Measurements from ENCODE around the gene NDUFS6.

Gene NDUFS6

GRCh38 chr5:1827025-1827885 lies 26.0 kb downstream of the NDUFS6 start:
- TF ChIP-seq PAX5 (IDR thresholded peaks at IDR 0.05; ENCODE audit: insufficient read depth, low read length, severe bottlenecking) (no peak), POLR2A (IDR thresholded peaks at IDR 0.05; ENCODE audit: low read depth, low read length) (no peak), POU2F2 (IDR thresholded peaks at IDR 0.05; ENCODE audit: low read depth, low read length) (no peak), SPI1 (IDR thresholded peaks at IDR 0.05; ENCODE audit: low read depth, low read length) (no peak), TAF1 (IDR thresholded peaks at IDR 0.05; ENCODE audit: low read depth, low read length) (no peak), POLR2AphosphoS5 (IDR thresholded peaks at IDR 0.05; ENCODE audit: low read depth, low read length) (no peak)
- no peak for FAIRE-seq

DNA sequence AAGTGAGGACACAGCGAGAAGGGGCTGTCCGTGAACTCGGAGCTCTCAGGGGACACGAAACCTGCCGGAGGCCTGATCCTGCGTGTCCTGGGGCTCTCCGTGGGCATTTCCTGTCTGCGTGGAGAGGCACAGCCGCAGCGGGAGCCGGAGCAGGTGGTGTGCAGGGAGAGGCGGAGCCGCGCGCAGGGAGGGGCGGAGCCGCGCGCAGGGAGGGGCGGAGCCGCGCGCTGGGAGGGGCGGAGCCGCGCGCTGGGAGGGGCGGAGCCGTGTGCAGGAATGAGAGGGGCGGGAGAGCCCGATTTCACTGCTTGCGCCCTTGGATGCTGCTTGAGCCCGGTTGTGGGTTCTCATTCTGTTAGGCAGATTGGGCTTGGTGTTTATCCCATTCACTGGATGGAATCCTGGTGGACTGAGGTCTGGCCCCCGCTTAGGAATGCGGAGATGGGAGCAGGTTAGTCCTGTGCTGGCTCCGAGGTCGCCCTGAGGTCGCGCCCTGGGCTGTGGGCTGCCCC lies 26.7 kb downstream of the NDUFS6 start:
- DNase-seq (ENCODE audit: insufficient read length, low spot score), result no peak
- TF ChIP-seq POLR2AphosphoS5 (IDR thresholded peaks at IDR 0.05; ENCODE audit: low read depth, low read length), result no peak
- no peak for TF ChIP-seq TAF1 (IDR thresholded peaks at IDR 0.05; ENCODE audit: low read depth, low read length)
- no peak for TF ChIP-seq SPI1 (IDR thresholded peaks at IDR 0.05; ENCODE audit: low read depth, low read length)
- no peak for TF ChIP-seq POU2F2 (IDR thresholded peaks at IDR 0.05; ENCODE audit: low read depth, low read length)
- TF ChIP-seq PAX5 (IDR thresholded peaks at IDR 0.05; ENCODE audit: insufficient read depth, low read length, severe bottlenecking), result no peak
- no peak for TF ChIP-seq POLR2A (IDR thresholded peaks at IDR 0.05; ENCODE audit: low read depth, low read length)
- FAIRE-seq, result no peak

More at GRCh38 chr5:1827025-1827885, 26.0 kb downstream of the NDUFS6 start:
- no peak for DNase-seq (ENCODE audit: insufficient read length, low spot score)

- FAIRE-seq (no peak), DNase-seq (ENCODE audit: insufficient read length, low spot score) (no peak)
- TF ChIP-seq TAF1 (IDR thresholded peaks at IDR 0.05; ENCODE audit: low read depth, low read length), result no peak
- no peak for TF ChIP-seq POU2F2 (IDR thresholded peaks at IDR 0.05; ENCODE audit: low read depth, low read length)
- no peak for TF ChIP-seq POLR2AphosphoS5 (IDR thresholded peaks at IDR 0.05; ENCODE audit: low read depth, low read length)
- TF ChIP-seq SPI1 (IDR thresholded peaks at IDR 0.05; ENCODE audit: low read depth, low read length), result no peak
- no peak for TF ChIP-seq PAX5 (IDR thresholded peaks at IDR 0.05; ENCODE audit: insufficient read depth, low read length, severe bottlenecking)
- TF ChIP-seq POLR2A (IDR thresholded peaks at IDR 0.05; ENCODE audit: low read depth, low read length), result no peak
Measured at GRCh38 chr5:1830571-1831228, 29.5 kb downstream of the NDUFS6 start.

DNA sequence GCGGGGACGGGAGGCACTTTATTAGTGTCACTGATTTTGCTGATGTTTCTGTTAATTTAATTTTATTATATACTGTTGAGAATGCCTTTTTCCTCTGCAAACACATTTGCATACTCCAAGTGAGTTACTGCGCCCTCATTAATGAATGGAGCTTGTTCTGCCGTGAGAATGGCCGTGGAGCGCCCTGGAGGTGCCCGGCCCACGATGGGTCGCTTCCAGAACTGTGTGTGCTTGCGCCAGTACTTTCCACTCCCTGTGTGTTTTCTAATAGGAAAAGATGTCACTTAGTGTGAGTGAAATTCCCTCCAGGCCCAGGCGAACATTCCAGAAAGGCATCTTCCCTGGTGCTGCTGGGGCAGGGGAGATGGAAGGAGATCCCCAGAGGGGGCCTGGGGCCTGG lies 30.1 kb downstream of the NDUFS6 start:
- no peak for TF ChIP-seq POU2F2 (IDR thresholded peaks at IDR 0.05; ENCODE audit: low read depth, low read length)
- no peak for TF ChIP-seq POLR2AphosphoS5 (IDR thresholded peaks at IDR 0.05; ENCODE audit: low read depth, low read length)
- no peak for TF ChIP-seq TAF1 (IDR thresholded peaks at IDR 0.05; ENCODE audit: low read depth, low read length)
- no peak for TF ChIP-seq PAX5 (IDR thresholded peaks at IDR 0.05; ENCODE audit: insufficient read depth, low read length, severe bottlenecking)
- TF ChIP-seq POLR2A (IDR thresholded peaks at IDR 0.05; ENCODE audit: low read depth, low read length), result no peak
- TF ChIP-seq SPI1 (IDR thresholded peaks at IDR 0.05; ENCODE audit: low read depth, low read length), result no peak
- FAIRE-seq (no peak), DNase-seq (ENCODE audit: insufficient read length, low spot score) (no peak)

DNA sequence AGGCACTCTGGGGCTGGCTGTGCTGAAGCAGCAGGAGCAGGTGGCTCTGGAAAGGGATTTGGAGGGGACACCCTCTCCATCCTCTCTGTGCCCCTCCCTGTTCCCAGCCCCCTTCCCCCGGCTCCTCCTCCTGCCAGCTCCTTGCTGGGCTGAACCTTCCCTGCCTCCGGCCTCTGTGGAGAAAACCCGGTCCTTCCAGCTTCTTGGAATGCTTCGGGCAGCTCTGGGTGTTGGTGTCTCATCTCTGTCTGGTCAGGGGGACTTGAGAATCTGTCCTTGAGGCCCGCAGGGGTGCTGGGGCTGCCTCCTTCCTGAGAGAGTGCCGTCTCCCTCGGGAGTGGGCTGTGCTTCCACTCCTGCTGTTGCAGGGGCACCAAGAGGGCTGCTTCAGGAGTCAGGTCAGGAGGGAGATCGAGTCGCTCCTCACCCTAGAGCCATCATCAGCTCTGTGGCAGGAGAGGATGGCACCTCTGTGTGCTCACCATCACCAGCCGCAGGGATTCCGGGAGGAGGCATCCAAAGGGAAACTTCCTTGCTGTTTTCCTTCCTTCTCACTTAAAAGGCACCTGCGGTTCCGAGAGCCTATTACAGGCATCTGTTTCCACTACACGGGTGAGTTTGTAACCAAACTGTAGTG lies 30.6 kb downstream of the NDUFS6 start:
- TF ChIP-seq PAX5 (IDR thresholded peaks at IDR 0.05; ENCODE audit: insufficient read depth, low read length, severe bottlenecking), result no peak
- DNase-seq (ENCODE audit: insufficient read length, low spot score), result no peak

DNA sequence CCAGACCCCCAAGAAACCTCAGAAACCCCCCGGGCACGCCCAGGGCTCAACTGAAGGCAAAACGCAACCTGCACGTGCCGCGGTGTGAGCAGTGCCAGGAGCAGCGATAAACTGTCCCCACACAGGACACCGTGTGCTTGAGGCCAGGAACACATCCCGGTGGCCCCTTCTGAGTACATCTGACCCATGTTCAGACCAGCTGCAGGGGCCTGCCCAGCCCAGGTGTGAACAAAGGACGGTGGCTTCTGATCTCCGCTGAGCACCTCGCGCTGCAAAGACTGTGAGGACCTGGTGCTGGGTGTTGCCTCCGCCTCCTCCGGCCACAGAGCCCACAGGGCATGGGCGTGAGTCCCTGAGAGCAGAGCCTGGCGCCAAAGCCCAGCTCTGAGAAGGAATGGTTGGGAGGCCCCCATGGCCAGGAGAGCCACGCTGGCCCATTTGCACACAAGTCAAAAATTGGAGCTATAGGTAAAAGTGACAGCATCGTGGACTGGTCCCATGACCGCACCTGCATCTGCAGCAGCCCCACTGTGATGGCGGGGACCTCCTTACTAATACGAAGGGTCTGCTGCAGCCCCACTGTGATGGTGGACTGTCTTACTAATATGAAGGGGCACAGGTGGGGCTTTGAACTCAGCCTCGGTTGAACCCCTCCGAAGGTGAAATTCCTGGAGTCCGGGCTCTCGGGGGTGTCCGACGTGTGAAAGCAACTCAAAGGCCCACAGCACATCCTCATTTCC lies 31.5 kb downstream of the NDUFS6 start:
- DNase-seq (ENCODE audit: insufficient read length, low spot score) (no peak), FAIRE-seq (no peak)
- TF ChIP-seq PAX5 (IDR thresholded peaks at IDR 0.05; ENCODE audit: insufficient read depth, low read length, severe bottlenecking) (no peak), TAF1 (IDR thresholded peaks at IDR 0.05; ENCODE audit: low read depth, low read length) (no peak), POLR2A (IDR thresholded peaks at IDR 0.05; ENCODE audit: low read depth, low read length) (no peak), SPI1 (IDR thresholded peaks at IDR 0.05; ENCODE audit: low read depth, low read length) (no peak)

More for the DNA sequence above, 30.6 kb downstream of the NDUFS6 start:
- FAIRE-seq, result no peak

GRCh38 chr5:1833264-1834021 lies 32.2 kb downstream of the NDUFS6 start:
- FAIRE-seq (no peak), DNase-seq (ENCODE audit: insufficient read length, low spot score) (no peak)
- TF ChIP-seq SPI1 (IDR thresholded peaks at IDR 0.05; ENCODE audit: low read depth, low read length) (no peak), POLR2A (IDR thresholded peaks at IDR 0.05; ENCODE audit: low read depth, low read length) (no peak), POU2F2 (IDR thresholded peaks at IDR 0.05; ENCODE audit: low read depth, low read length) (no peak)

DNA sequence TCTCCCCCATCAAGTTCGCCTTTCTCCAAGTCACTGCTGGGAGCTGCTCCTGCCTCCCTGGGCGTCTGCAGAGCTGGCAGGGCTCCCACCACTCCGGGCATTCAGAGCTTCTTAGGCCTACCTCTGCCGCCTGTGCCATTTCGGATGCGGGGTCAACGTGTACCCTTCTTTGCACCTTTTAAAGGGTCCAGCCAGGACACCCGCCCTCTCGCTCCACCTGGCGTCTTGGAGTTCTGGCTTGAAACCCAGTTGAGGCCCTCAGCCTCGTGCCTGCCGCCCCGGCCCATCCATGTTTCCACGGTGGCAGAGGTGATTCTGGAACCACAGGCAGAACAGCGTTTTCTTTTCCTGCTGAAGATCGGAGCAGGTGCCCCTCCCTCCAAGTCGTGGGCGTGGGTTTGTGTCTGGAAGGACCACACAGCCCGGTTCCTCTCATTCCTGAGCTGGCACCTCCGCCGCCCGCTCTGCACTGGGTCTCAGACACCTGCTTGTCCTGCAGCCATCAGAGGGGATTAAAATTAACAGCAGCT lies 32.9 kb downstream of the NDUFS6 start:
- FAIRE-seq (no peak), DNase-seq (ENCODE audit: insufficient read length, low spot score) (no peak)
- no peak for TF ChIP-seq SPI1 (IDR thresholded peaks at IDR 0.05; ENCODE audit: low read depth, low read length)

Measured in GM12891 (cell line).